ENCODE measurements around the gene PRX. TPM values are rescaled to one million over a fixed set of nuclear protein-coding genes. Genes with fewer than 3 reads are reported as not detected.
A peak's percentile ranks its signal among the peaks of the same experiment; 100 is the strongest.

PRX gene
- total and polyA plus RNA-seq, 2 experiments from 2014 or later = 4.2 TPM

DNA sequence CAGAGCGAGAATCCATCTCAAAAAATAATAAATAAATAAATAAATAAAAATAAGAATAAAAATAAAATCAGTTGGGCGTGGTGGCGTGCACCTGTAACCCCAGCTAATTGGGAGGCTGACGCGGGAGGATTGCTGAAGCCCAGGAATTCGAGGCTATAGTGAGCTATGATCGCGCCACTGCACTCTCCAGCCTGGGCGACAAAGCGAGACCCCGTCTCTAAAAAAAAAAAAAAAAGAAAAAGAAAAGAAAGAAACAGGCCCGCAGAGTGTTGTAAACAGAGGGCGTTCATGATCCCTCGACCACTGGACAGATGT is 7.2 kb upstream of the PRX start:
- Mint-ChIP-seq H3K36me3 (ENCODE audit: low read depth) (peaks cover 12% of the 10 kb centered on the region), H3K9me3 (peaks cover 3% of the 10 kb centered on the region; the same call in 1 of the 3 replicates), H3K27ac (no peak overlapping the region), H3K4me1 (peaks cover 25% of the 10 kb centered on the region), H3K27me3 (ENCODE audit: insufficient read depth, low read depth, poor library complexity) (peaks cover 8% of the 10 kb centered on the region), H3K4me3 (peak overlapping the region; percentile 73)
- H3K4me2 ChIP-seq = peak overlapping the region; percentile 95; the same call in 1 of the 2 replicates
- H3K4me3 ChIP-seq = peak overlapping the region; percentile 87
- H2AFZ ChIP-seq = no peak overlapping the region
- no peaks in the 10 kb centered on the region for H3K27me3 ChIP-seq (ENCODE audit: insufficient read depth)
- H3K4me1 ChIP-seq (ENCODE audit: insufficient read depth) = peaks cover 17% of the 10 kb centered on the region
- no peak for DNase-seq (ENCODE audit: low spot score)
- H3K36me3 ChIP-seq (ENCODE audit: insufficient read depth) = no peaks in the 10 kb centered on the region
- H4K20me1 ChIP-seq (replicated peaks; ENCODE audit: insufficient read depth) = no peaks in the 10 kb centered on the region
- no peaks in the 10 kb centered on the region; the same call in none of the 2 replicates for H3K79me2 ChIP-seq (replicated peaks; ENCODE audit: insufficient read depth)
- no peak for ATAC-seq
- H3K27ac ChIP-seq (ENCODE audit: low read depth) = no peak overlapping the region
- H3K9me2 ChIP-seq (ENCODE audit: insufficient read depth) = no peaks in the 10 kb centered on the region
- TF ChIP-seq, protein P1, sequence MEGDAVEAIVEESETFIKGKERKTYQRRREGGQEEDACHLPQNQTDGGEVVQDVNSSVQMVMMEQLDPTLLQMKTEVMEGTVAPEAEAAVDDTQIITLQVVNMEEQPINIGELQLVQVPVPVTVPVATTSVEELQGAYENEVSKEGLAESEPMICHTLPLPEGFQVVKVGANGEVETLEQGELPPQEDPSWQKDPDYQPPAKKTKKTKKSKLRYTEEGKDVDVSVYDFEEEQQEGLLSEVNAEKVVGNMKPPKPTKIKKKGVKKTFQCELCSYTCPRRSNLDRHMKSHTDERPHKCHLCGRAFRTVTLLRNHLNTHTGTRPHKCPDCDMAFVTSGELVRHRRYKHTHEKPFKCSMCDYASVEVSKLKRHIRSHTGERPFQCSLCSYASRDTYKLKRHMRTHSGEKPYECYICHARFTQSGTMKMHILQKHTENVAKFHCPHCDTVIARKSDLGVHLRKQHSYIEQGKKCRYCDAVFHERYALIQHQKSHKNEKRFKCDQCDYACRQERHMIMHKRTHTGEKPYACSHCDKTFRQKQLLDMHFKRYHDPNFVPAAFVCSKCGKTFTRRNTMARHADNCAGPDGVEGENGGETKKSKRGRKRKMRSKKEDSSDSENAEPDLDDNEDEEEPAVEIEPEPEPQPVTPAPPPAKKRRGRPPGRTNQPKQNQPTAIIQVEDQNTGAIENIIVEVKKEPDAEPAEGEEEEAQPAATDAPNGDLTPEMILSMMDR (conservative IDR thresholded peaks at IDR 0.05; ENCODE audit: low read depth in 2 of 2) = no peak
- no peak for TF ChIP-seq POLR2AphosphoS5 (IDR thresholded peaks at IDR 0.05; ENCODE audit: low read depth)
- TF ChIP-seq ZNF114 (CRISPR knock-in tag; IDR thresholded peaks at IDR 0.05) = no peak
- TF ChIP-seq EZH2 (IDR thresholded peaks at IDR 0.05; ENCODE audit: low read depth, unreplicated experiment) = no peak
- TF ChIP-seq JUNB (IDR thresholded peaks at IDR 0.05; ENCODE audit: unreplicated experiment) = no peak
- TF ChIP-seq CREB1 (CRISPR knock-in tag; IDR thresholded peaks at IDR 0.05; ENCODE audit: low read depth) = no peak
- no peak for TF ChIP-seq STAT1 (IDR thresholded peaks at IDR 0.05; ENCODE audit: unreplicated experiment)
- TF ChIP-seq ZNF331 (CRISPR knock-in tag; IDR thresholded peaks at IDR 0.05; ENCODE audit: low read depth) = no peak
- TF ChIP-seq, protein P2, sequence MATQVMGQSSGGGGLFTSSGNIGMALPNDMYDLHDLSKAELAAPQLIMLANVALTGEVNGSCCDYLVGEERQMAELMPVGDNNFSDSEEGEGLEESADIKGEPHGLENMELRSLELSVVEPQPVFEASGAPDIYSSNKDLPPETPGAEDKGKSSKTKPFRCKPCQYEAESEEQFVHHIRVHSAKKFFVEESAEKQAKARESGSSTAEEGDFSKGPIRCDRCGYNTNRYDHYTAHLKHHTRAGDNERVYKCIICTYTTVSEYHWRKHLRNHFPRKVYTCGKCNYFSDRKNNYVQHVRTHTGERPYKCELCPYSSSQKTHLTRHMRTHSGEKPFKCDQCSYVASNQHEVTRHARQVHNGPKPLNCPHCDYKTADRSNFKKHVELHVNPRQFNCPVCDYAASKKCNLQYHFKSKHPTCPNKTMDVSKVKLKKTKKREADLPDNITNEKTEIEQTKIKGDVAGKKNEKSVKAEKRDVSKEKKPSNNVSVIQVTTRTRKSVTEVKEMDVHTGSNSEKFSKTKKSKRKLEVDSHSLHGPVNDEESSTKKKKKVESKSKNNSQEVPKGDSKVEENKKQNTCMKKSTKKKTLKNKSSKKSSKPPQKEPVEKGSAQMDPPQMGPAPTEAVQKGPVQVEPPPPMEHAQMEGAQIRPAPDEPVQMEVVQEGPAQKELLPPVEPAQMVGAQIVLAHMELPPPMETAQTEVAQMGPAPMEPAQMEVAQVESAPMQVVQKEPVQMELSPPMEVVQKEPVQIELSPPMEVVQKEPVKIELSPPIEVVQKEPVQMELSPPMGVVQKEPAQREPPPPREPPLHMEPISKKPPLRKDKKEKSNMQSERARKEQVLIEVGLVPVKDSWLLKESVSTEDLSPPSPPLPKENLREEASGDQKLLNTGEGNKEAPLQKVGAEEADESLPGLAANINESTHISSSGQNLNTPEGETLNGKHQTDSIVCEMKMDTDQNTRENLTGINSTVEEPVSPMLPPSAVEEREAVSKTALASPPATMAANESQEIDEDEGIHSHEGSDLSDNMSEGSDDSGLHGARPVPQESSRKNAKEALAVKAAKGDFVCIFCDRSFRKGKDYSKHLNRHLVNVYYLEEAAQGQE (IDR thresholded peaks at IDR 0.05; ENCODE audit: unreplicated experiment) = no peak
- TF ChIP-seq EZH2phosphoT487 (IDR thresholded peaks at IDR 0.05; ENCODE audit: unreplicated experiment) = no peak
- no peak for TF ChIP-seq NANOG (IDR thresholded peaks at IDR 0.05; ENCODE audit: borderline replicate concordance)
- TF ChIP-seq, protein P3, sequence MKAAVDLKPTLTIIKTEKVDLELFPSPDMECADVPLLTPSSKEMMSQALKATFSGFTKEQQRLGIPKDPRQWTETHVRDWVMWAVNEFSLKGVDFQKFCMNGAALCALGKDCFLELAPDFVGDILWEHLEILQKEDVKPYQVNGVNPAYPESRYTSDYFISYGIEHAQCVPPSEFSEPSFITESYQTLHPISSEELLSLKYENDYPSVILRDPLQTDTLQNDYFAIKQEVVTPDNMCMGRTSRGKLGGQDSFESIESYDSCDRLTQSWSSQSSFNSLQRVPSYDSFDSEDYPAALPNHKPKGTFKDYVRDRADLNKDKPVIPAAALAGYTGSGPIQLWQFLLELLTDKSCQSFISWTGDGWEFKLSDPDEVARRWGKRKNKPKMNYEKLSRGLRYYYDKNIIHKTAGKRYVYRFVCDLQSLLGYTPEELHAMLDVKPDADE (IDR thresholded peaks at IDR 0.05) = no peak
- TF ChIP-seq, protein P4, sequence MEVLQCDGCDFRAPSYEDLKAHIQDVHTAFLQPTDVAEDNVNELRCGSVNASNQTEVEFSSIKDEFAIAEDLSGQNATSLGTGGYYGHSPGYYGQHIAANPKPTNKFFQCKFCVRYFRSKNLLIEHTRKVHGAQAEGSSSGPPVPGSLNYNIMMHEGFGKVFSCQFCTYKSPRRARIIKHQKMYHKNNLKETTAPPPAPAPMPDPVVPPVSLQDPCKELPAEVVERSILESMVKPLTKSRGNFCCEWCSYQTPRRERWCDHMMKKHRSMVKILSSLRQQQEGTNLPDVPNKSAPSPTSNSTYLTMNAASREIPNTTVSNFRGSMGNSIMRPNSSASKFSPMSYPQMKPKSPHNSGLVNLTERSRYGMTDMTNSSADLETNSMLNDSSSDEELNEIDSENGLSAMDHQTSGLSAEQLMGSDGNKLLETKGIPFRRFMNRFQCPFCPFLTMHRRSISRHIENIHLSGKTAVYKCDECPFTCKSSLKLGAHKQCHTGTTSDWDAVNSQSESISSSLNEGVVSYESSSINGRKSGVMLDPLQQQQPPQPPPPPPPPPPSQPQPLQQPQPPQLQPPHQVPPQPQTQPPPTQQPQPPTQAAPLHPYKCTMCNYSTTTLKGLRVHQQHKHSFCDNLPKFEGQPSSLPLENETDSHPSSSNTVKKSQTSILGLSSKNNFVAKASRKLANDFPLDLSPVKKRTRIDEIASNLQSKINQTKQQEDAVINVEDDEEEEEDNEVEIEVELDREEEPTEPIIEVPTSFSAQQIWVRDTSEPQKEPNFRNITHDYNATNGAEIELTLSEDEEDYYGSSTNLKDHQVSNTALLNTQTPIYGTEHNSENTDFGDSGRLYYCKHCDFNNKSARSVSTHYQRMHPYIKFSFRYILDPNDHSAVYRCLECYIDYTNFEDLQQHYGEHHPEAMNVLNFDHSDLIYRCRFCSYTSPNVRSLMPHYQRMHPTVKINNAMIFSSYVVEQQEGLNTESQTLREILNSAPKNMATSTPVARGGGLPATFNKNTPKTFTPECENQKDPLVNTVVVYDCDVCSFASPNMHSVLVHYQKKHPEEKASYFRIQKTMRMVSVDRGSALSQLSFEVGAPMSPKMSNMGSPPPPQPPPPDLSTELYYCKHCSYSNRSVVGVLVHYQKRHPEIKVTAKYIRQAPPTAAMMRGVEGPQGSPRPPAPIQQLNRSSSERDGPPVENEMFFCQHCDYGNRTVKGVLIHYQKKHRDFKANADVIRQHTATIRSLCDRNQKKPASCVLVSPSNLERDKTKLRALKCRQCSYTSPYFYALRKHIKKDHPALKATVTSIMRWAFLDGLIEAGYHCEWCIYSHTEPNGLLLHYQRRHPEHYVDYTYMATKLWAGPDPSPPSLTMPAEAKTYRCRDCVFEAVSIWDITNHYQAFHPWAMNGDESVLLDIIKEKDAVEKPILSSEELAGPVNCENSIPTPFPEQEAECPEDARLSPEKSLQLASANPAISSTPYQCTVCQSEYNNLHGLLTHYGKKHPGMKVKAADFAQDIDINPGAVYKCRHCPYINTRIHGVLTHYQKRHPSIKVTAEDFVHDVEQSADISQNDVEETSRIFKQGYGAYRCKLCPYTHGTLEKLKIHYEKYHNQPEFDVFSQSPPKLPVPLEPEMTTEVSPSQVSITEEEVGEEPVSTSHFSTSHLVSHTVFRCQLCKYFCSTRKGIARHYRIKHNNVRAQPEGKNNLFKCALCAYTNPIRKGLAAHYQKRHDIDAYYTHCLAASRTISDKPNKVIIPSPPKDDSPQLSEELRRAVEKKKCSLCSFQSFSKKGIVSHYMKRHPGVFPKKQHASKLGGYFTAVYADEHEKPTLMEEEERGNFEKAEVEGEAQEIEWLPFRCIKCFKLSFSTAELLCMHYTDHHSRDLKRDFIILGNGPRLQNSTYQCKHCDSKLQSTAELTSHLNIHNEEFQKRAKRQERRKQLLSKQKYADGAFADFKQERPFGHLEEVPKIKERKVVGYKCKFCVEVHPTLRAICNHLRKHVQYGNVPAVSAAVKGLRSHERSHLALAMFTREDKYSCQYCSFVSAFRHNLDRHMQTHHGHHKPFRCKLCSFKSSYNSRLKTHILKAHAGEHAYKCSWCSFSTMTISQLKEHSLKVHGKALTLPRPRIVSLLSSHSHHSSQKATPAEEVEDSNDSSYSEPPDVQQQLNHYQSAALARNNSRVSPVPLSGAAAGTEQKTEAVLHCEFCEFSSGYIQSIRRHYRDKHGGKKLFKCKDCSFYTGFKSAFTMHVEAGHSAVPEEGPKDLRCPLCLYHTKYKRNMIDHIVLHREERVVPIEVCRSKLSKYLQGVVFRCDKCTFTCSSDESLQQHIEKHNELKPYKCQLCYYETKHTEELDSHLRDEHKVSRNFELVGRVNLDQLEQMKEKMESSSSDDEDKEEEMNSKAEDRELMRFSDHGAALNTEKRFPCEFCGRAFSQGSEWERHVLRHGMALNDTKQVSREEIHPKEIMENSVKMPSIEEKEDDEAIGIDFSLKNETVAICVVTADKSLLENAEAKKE (CRISPR knock-in tag; IDR thresholded peaks at IDR 0.05) = no peak
- no peaks in the 10 kb centered on the region for H3F3A ChIP-seq (replicated peaks; ENCODE audit: low read depth)
